HG03097 (cell line): ENCODE measurements around the gene PFKM.
"Not testable (repeated sequence)": the region's sequence is repeated elsewhere in the genome, so short reads cannot be mapped to it uniquely, and the experiment has no call there.

Experiments used
- ATAC-seq: cut with Tn5 transposase; IDR thresholded peaks from one replicate; pipeline ENCODE4 v1.9.1; 2021; ENCODE audit not compliant: unreplicated experiment, low FRiP score

Gene PFKM

GRCh38 chr12:48155786-48156185, 36.6 kb downstream of the PFKM start:
- ATAC-seq, result not testable (repeated sequence)

GRCh38 chr12:48156652-48157017, 37.5 kb downstream of the PFKM start:
- ATAC-seq, result no peak

- ATAC-seq, result peak; percentile 82
Measured at GRCh38 chr12:48157018-48157888, 38.1 kb downstream of the PFKM start, which contains the start of gene ASB8. Gene ASB8 (minus strand): TSS chr12:48157515. CDS start chr12:48153496, 4,019 bp downstream.

GRCh38 chr12:48157889-48158370, 38.8 kb downstream of the PFKM start:
- ATAC-seq, result no peak

- no peak for ATAC-seq
Measured at GRCh38 chr12:48160046-48160445, 40.9 kb downstream of the PFKM start.

GRCh38 chr12:48160807-48161206, 41.6 kb downstream of the PFKM start:
- ATAC-seq, result no peak

GRCh38 chr12:48163150-48163747, 44.1 kb downstream of the PFKM start:
- no peak for ATAC-seq

- ATAC-seq, result no peak
Measured at GRCh38 chr12:48164451-48164850, 45.3 kb downstream of the PFKM start.

GRCh38 chr12:48165089-48165981, 46.2 kb downstream of the PFKM start:
- no peak for ATAC-seq

- no peak for ATAC-seq
Measured at GRCh38 chr12:48169011-48169410, 49.8 kb downstream of the PFKM start.

GRCh38 chr12:48175613-48176416, 56.7 kb downstream of the PFKM start:
- ATAC-seq, result no peak

GRCh38 chr12:48176417-48176751, 57.2 kb downstream of the PFKM start:
- no peak for ATAC-seq

GRCh38 chr12:48177982-48178381, 58.8 kb downstream of the PFKM start:
- no peak for ATAC-seq

- no peak for ATAC-seq
Measured at GRCh38 chr12:48179466-48179865, 60.3 kb downstream of the PFKM start.

- ATAC-seq, result no peak
Measured at GRCh38 chr12:48180424-48180823, 61.3 kb downstream of the PFKM start.

- no peak for ATAC-seq
Measured at GRCh38 chr12:48180857-48181495, 61.8 kb downstream of the PFKM start.

GRCh38 chr12:48182631-48183030, 63.5 kb downstream of the PFKM start:
- no peak for ATAC-seq

- ATAC-seq, result no peak
Measured at GRCh38 chr12:48183091-48183875, 64.1 kb downstream of the PFKM start, which contains the start of gene CCDC184. Gene CCDC184 (plus strand): TSS chr12:48183644. CDS start chr12:48184123, 479 bp downstream.
